ENCODE measurements around the gene KIRREL3. TPM values are rescaled to one million over a fixed set of nuclear protein-coding genes. Genes with fewer than 3 reads are reported as not detected.

Gene KIRREL3
- total and polyA plus RNA-seq, 4 donors, result 0.90 TPM; not detected in 3

GRCh38 chr11:126612671-126613070 is 387.9 kb downstream of the KIRREL3 start:
- Histone ChIP-seq H3K4me1 (ENCODE audit: control insufficient read depth in 1 of 2, insufficient read depth in 2 of 2, low read length in 2 of 2) (no peaks in the 10 kb centered on the region), H3K4me3 (ENCODE audit: low read length in 2 of 2) (no peak overlapping the region), H3K27ac (ENCODE audit: low read depth in 1 of 2, low read length in 2 of 2) (no peak overlapping the region), H3K9me3 (ENCODE audit: control insufficient read depth, low read length) (no peaks in the 10 kb centered on the region), H3K36me3 (ENCODE audit: control insufficient read depth in 1 of 2, insufficient read depth in 2 of 2, low read length in 1 of 2) (no peaks in the 10 kb centered on the region), H3K27me3 (ENCODE audit: control insufficient read depth in 1 of 2, insufficient read depth in 2 of 2, low read length in 1 of 2) (no peaks in the 10 kb centered on the region)
- DNase-seq (no peak), ATAC-seq (ENCODE audit: low FRiP score) (no peak)
- intact Hi-C loops (cut with DNase I), result no loop called here
- WGBS, 2 donors, result 47 to 58% methylated on average over 8 of the region's 8 CpGs

- DNase-seq (no peak), ATAC-seq (ENCODE audit: low FRiP score) (no peak)
- Histone ChIP-seq H3K4me3 (ENCODE audit: low read length in 2 of 2) (no peak overlapping the region), H3K27me3 (ENCODE audit: control insufficient read depth in 1 of 2, insufficient read depth in 2 of 2, low read length in 1 of 2) (no peaks in the 10 kb centered on the region), H3K4me1 (ENCODE audit: control insufficient read depth in 1 of 2, insufficient read depth in 2 of 2, low read length in 2 of 2) (no peaks in the 10 kb centered on the region), H3K36me3 (ENCODE audit: control insufficient read depth in 1 of 2, insufficient read depth in 2 of 2, low read length in 1 of 2) (no peaks in the 10 kb centered on the region), H3K9me3 (ENCODE audit: control insufficient read depth, low read length) (no peaks in the 10 kb centered on the region), H3K27ac (ENCODE audit: low read depth in 1 of 2, low read length in 2 of 2) (no peak overlapping the region)
- intact Hi-C loops (cut with DNase I), result no loop called here
- WGBS, 2 donors, result 77 to 80% methylated on average over 8 of the region's 8 CpGs
Observed at GRCh38 chr11:126611438-126611837, 389.1 kb downstream of the KIRREL3 start.

GRCh38 chr11:126608658-126609057 is 391.9 kb downstream of the KIRREL3 start:
- no peaks in the 10 kb centered on the region for H3K27me3 ChIP-seq (ENCODE audit: control insufficient read depth in 1 of 2, insufficient read depth in 2 of 2, low read length in 1 of 2)

GRCh38 chr11:126607776-126608541 is 392.6 kb downstream of the KIRREL3 start:
- Histone ChIP-seq H3K4me1 (ENCODE audit: control insufficient read depth in 1 of 2, insufficient read depth in 2 of 2, low read length in 2 of 2) (no peaks in the 10 kb centered on the region), H3K4me3 (ENCODE audit: low read length in 2 of 2) (no peak overlapping the region), H3K36me3 (ENCODE audit: control insufficient read depth in 1 of 2, insufficient read depth in 2 of 2, low read length in 1 of 2) (no peaks in the 10 kb centered on the region), H3K9me3 (ENCODE audit: control insufficient read depth, low read length) (no peaks in the 10 kb centered on the region), H3K27me3 (ENCODE audit: control insufficient read depth in 1 of 2, insufficient read depth in 2 of 2, low read length in 1 of 2) (no peaks in the 10 kb centered on the region), H3K27ac (ENCODE audit: low read depth in 1 of 2, low read length in 2 of 2) (no peak overlapping the region)
- 51 to 52% methylated on average over 19 of the region's 19 CpGs for WGBS, 2 donors
- ATAC-seq (ENCODE audit: low FRiP score) (no peak), DNase-seq (peak in 1 of 2 donors; percentile 62)
- intact Hi-C loops (cut with DNase I), result no loop called here

More at GRCh38 chr11:126608658-126609057, 391.9 kb downstream of the KIRREL3 start:
- ATAC-seq (ENCODE audit: low FRiP score), result no peak
- Histone ChIP-seq H3K27ac (ENCODE audit: low read depth in 1 of 2, low read length in 2 of 2) (no peak overlapping the region), H3K36me3 (ENCODE audit: control insufficient read depth in 1 of 2, insufficient read depth in 2 of 2, low read length in 1 of 2) (no peaks in the 10 kb centered on the region), H3K4me1 (ENCODE audit: control insufficient read depth in 1 of 2, insufficient read depth in 2 of 2, low read length in 2 of 2) (no peaks in the 10 kb centered on the region), H3K4me3 (ENCODE audit: low read length in 2 of 2) (no peak overlapping the region), H3K9me3 (ENCODE audit: control insufficient read depth, low read length) (no peaks in the 10 kb centered on the region)
- intact Hi-C loops (cut with DNase I), result no loop called here
- WGBS, 2 donors, result 53 to 71% methylated on average over 1 of the region's 1 CpG
- peak in 1 of 2 donors; percentile 64 for DNase-seq

GRCh38 chr11:126607374-126607773 is 393.2 kb downstream of the KIRREL3 start:
- no peak overlapping the region for H3K27ac ChIP-seq (ENCODE audit: low read depth in 1 of 2, low read length in 2 of 2)
- intact Hi-C loops (cut with DNase I), result no loop called here
- H3K27me3 ChIP-seq (ENCODE audit: control insufficient read depth in 1 of 2, insufficient read depth in 2 of 2, low read length in 1 of 2), result no peaks in the 10 kb centered on the region
- H3K36me3 ChIP-seq (ENCODE audit: control insufficient read depth in 1 of 2, insufficient read depth in 2 of 2, low read length in 1 of 2), result no peaks in the 10 kb centered on the region
- no peaks in the 10 kb centered on the region for H3K9me3 ChIP-seq (ENCODE audit: control insufficient read depth, low read length)
- DNase-seq (no peak), ATAC-seq (ENCODE audit: low FRiP score) (no peak)
- no peaks in the 10 kb centered on the region for H3K4me1 ChIP-seq (ENCODE audit: control insufficient read depth in 1 of 2, insufficient read depth in 2 of 2, low read length in 2 of 2)
- WGBS, 2 donors, result 8 to 9% methylated on average over 8 of the region's 8 CpGs
- H3K4me3 ChIP-seq (ENCODE audit: low read length in 2 of 2), result no peak overlapping the region

GRCh38 chr11:126606484-126606883 is 394.1 kb downstream of the KIRREL3 start:
- ATAC-seq (ENCODE audit: low FRiP score) (no peak), DNase-seq (peak in 1 of 2 donors; percentile 44)
- no peak overlapping the region for H3K27ac ChIP-seq (ENCODE audit: low read depth in 1 of 2, low read length in 2 of 2)
- no peaks in the 10 kb centered on the region for H3K4me1 ChIP-seq (ENCODE audit: control insufficient read depth in 1 of 2, insufficient read depth in 2 of 2, low read length in 2 of 2)
- WGBS, 2 donors, result 33 to 35% methylated on average over 4 of the region's 4 CpGs
- H3K27me3 ChIP-seq (ENCODE audit: control insufficient read depth in 1 of 2, insufficient read depth in 2 of 2, low read length in 1 of 2), result no peaks in the 10 kb centered on the region
- intact Hi-C loops (cut with DNase I), result no loop called here
- no peaks in the 10 kb centered on the region for H3K36me3 ChIP-seq (ENCODE audit: control insufficient read depth in 1 of 2, insufficient read depth in 2 of 2, low read length in 1 of 2)
- no peaks in the 10 kb centered on the region for H3K9me3 ChIP-seq (ENCODE audit: control insufficient read depth, low read length)
- H3K4me3 ChIP-seq (ENCODE audit: low read length in 2 of 2), result no peak overlapping the region

- H3K36me3 ChIP-seq (ENCODE audit: control insufficient read depth in 1 of 2, insufficient read depth in 2 of 2, low read length in 1 of 2), result no peaks in the 10 kb centered on the region
- H3K9me3 ChIP-seq (ENCODE audit: control insufficient read depth, low read length), result no peaks in the 10 kb centered on the region
- ATAC-seq (ENCODE audit: low FRiP score) (no peak), DNase-seq (peak in 1 of 2 donors; percentile 51)
- no peaks in the 10 kb centered on the region for H3K27me3 ChIP-seq (ENCODE audit: control insufficient read depth in 1 of 2, insufficient read depth in 2 of 2, low read length in 1 of 2)
- no peak overlapping the region for H3K4me3 ChIP-seq (ENCODE audit: low read length in 2 of 2)
- H3K27ac ChIP-seq (ENCODE audit: low read depth in 1 of 2, low read length in 2 of 2), result no peak overlapping the region
- intact Hi-C loops (cut with DNase I), result no loop called here
- 88 to 89% methylated on average over 7 of the region's 7 CpGs for WGBS, 2 donors
- no peaks in the 10 kb centered on the region for H3K4me1 ChIP-seq (ENCODE audit: control insufficient read depth in 1 of 2, insufficient read depth in 2 of 2, low read length in 2 of 2)
Observed at GRCh38 chr11:126604461-126604860, 396.1 kb downstream of the KIRREL3 start.

- Histone ChIP-seq H3K36me3 (ENCODE audit: control insufficient read depth in 1 of 2, insufficient read depth in 2 of 2, low read length in 1 of 2) (no peaks in the 10 kb centered on the region), H3K27ac (ENCODE audit: low read depth in 1 of 2, low read length in 2 of 2) (no peak overlapping the region), H3K27me3 (ENCODE audit: control insufficient read depth in 1 of 2, insufficient read depth in 2 of 2, low read length in 1 of 2) (no peaks in the 10 kb centered on the region), H3K4me3 (ENCODE audit: low read length in 2 of 2) (no peak overlapping the region), H3K4me1 (ENCODE audit: control insufficient read depth in 1 of 2, insufficient read depth in 2 of 2, low read length in 2 of 2) (no peaks in the 10 kb centered on the region), H3K9me3 (ENCODE audit: control insufficient read depth, low read length) (no peaks in the 10 kb centered on the region)
- DNase-seq (peak in 1 of 2 donors; percentile 19), ATAC-seq (ENCODE audit: low FRiP score) (no peak)
- 75 to 81% methylated on average over 6 of the region's 6 CpGs for WGBS, 2 donors
- intact Hi-C loops (cut with DNase I), result no loop called here
Observed at GRCh38 chr11:126603486-126603885, 397.1 kb downstream of the KIRREL3 start.

- H3K9me3 ChIP-seq (ENCODE audit: control insufficient read depth, low read length), result peaks cover 1% of the 10 kb centered on the region
- no peak for ATAC-seq (ENCODE audit: low FRiP score)
- DNase-seq, result peak in 1 of 2 donors; percentile 17
- 57 to 64% methylated on average over 6 of the region's 6 CpGs for WGBS, 2 donors
- no peaks in the 10 kb centered on the region for H3K36me3 ChIP-seq (ENCODE audit: control insufficient read depth in 1 of 2, insufficient read depth in 2 of 2, low read length in 1 of 2)
- intact Hi-C loops (cut with DNase I), result no loop called here
- H3K27me3 ChIP-seq (ENCODE audit: control insufficient read depth in 1 of 2, insufficient read depth in 2 of 2, low read length in 1 of 2), result no peaks in the 10 kb centered on the region
- H3K27ac ChIP-seq (ENCODE audit: low read depth in 1 of 2, low read length in 2 of 2), result no peak overlapping the region
- H3K4me3 ChIP-seq (ENCODE audit: low read length in 2 of 2), result no peak overlapping the region
- H3K4me1 ChIP-seq (ENCODE audit: control insufficient read depth in 1 of 2, insufficient read depth in 2 of 2, low read length in 2 of 2), result no peaks in the 10 kb centered on the region
Observed at GRCh38 chr11:126602993-126603392, 397.6 kb downstream of the KIRREL3 start.
